WTC11 (cell line): ENCODE results near the gene SLC27A2. TPM values are rescaled to one million over a fixed set of nuclear protein-coding genes. Genes with fewer than 3 reads are reported as not detected.

Experiments
- ATAC-seq: fragments of 200-7000 bp; cut with Tn5 transposase; 2 replicates; pipeline ENCODE4 v1.10.0; 2021; ENCODE audit warnings: mild to moderate bottlenecking, moderate library complexity
- CTCF ChIA-PET: fragments of 300-600 bp; sonication (Branson Sonifier 250); formaldehyde crosslinking; loops from one replicate; lab custom pipeline; 2021; ENCODE audit warnings: antibody characterized with exemption; lab: Charles Lee
- POLR2A ChIA-PET: fragments of 350-600 bp; sonication (Branson Sonifier 250); formaldehyde crosslinking; loops from one replicate; lab custom pipeline; 2021; ENCODE audit warnings: antibody characterized with exemption; lab: Charles Lee
- DNase-seq: peaks from one replicate; pipeline ENCODE4 v3.0.0; 2021; ENCODE audit warnings: low spot score
- H3K27ac Mint-ChIP-seq: 2 replicates; pipeline ENCODE4 v1.8.0; 2021; ENCODE audit warnings: mixed read lengths
- H3K27me3 Mint-ChIP-seq: 2 replicates; pipeline ENCODE4 v1.8.0; 2021; ENCODE audit warnings: low read depth, mild to moderate bottlenecking, moderate library complexity, mixed read lengths
- H3K36me3 Mint-ChIP-seq: 2 replicates; pipeline ENCODE4 v1.8.0; 2021; ENCODE audit warnings: mixed read lengths
- H3K4me1 Mint-ChIP-seq: 2 replicates; pipeline ENCODE4 v1.8.0; 2022; ENCODE audit warnings: mixed read lengths
- H3K4me3 Mint-ChIP-seq: 2 replicates; pipeline ENCODE4 v1.8.0; 2021; ENCODE audit warnings: mild to moderate bottlenecking, moderate library complexity, mixed read lengths
- H3K9me3 Mint-ChIP-seq: 2 replicates; pipeline ENCODE4 v1.8.0; 2021; ENCODE audit warnings: mixed read lengths
- AFF4 ChIP-seq: sonication (generic); formaldehyde crosslinking; IDR thresholded peaks from 2 replicates; pipeline ENCODE4 v1.8.1; 2023; ENCODE audit warnings: mild to moderate bottlenecking, missing genetic modification reagents, borderline replicate concordance
- AR ChIP-seq: fragments of 250-450 bp; sonication (Bioruptor Pico); IDR thresholded peaks from 2 replicates; pipeline ENCODE4 v1.9.0; 2021; ENCODE audit warnings: mild to moderate bottlenecking
- CREB1 ChIP-seq: sonication (generic); formaldehyde crosslinking; IDR thresholded peaks from 2 replicates; pipeline ENCODE4 v1.8.0; 2023; ENCODE audit warnings: mild to moderate bottlenecking, missing genetic modification reagents
- CREM ChIP-seq: sonication (generic); formaldehyde crosslinking; IDR thresholded peaks from 2 replicates; pipeline ENCODE4 v1.8.1; 2022; ENCODE audit warnings: mild to moderate bottlenecking, missing genetic modification reagents, moderate library complexity
- E2F5 ChIP-seq: sonication (generic); formaldehyde crosslinking; IDR thresholded peaks from 2 replicates; pipeline ENCODE4 v1.8.1; 2022; ENCODE audit warnings: mild to moderate bottlenecking, moderate library complexity, missing genetic modification reagents
- EMX1 ChIP-seq: fragments of 250-450 bp; sonication (Bioruptor Pico); IDR thresholded peaks from 2 replicates; pipeline ENCODE4 v1.8.0; 2021; ENCODE audit warnings: mild to moderate bottlenecking
- ERG ChIP-seq: fragments of 250-450 bp; sonication (Bioruptor Pico); IDR thresholded peaks from 2 replicates; pipeline ENCODE4 v1.8.0; 2021; ENCODE audit warnings: mild to moderate bottlenecking
- FOXJ3 ChIP-seq: sonication (generic); formaldehyde crosslinking; IDR thresholded peaks from 2 replicates; pipeline ENCODE4 v1.9.0; 2021; ENCODE audit warnings: missing genetic modification reagents, mild to moderate bottlenecking, borderline replicate concordance
- FOXK1 ChIP-seq: sonication (generic); formaldehyde crosslinking; IDR thresholded peaks from 2 replicates; pipeline ENCODE4 v1.8.0; 2022; ENCODE audit warnings: mild to moderate bottlenecking, moderate library complexity, missing genetic modification reagents
- MAX ChIP-seq: sonication (generic); formaldehyde crosslinking; IDR thresholded peaks from 2 replicates; pipeline ENCODE4 v1.8.0; 2022; ENCODE audit warnings: mild to moderate bottlenecking, missing genetic modification reagents
- NFYB ChIP-seq: sonication (generic); formaldehyde crosslinking; conservative IDR thresholded peaks from 2 replicates; pipeline ENCODE4 v1.8.0; 2022; ENCODE audit warnings: low read depth, missing genetic modification reagents
- NR2C2 ChIP-seq: sonication (generic); formaldehyde crosslinking; IDR thresholded peaks from 2 replicates; pipeline ENCODE4 v1.8.0; 2022; ENCODE audit warnings: mild to moderate bottlenecking, missing genetic modification reagents
- RELA ChIP-seq: sonication (generic); formaldehyde crosslinking; IDR thresholded peaks from 2 replicates; pipeline ENCODE4 v1.8.1; 2022; ENCODE audit warnings: missing genetic modification reagents, mild to moderate bottlenecking, borderline replicate concordance
- SMAD4 ChIP-seq: sonication (generic); formaldehyde crosslinking; IDR thresholded peaks from 2 replicates; pipeline ENCODE4 v1.8.0; 2022; ENCODE audit warnings: mild to moderate bottlenecking, missing genetic modification reagents
- TCF7 ChIP-seq: sonication (generic); formaldehyde crosslinking; IDR thresholded peaks from 2 replicates; pipeline ENCODE4 v1.8.0; 2022; ENCODE audit warnings: mild to moderate bottlenecking, low read depth, missing genetic modification reagents, moderate library complexity
- TEAD1 ChIP-seq: sonication (generic); formaldehyde crosslinking; IDR thresholded peaks from 2 replicates; pipeline ENCODE4 v1.8.0; 2022; ENCODE audit warnings: mild to moderate bottlenecking, missing genetic modification reagents
- USF1 ChIP-seq: sonication (generic); formaldehyde crosslinking; IDR thresholded peaks from 2 replicates; pipeline ENCODE4 v1.8.0; 2022; ENCODE audit warnings: mild to moderate bottlenecking, missing genetic modification reagents
- ZNF121 ChIP-seq: sonication (generic); formaldehyde crosslinking; IDR thresholded peaks from 2 replicates; pipeline ENCODE4 v1.8.0; 2023; ENCODE audit warnings: missing genetic modification reagents
- ZNF138 ChIP-seq: sonication (generic); formaldehyde crosslinking; conservative IDR thresholded peaks from 2 replicates; pipeline ENCODE4 v1.8.1; 2022; ENCODE audit warnings: mild to moderate bottlenecking, moderate library complexity, missing genetic modification reagents
- ZNF219 ChIP-seq: sonication (generic); formaldehyde crosslinking; IDR thresholded peaks from 2 replicates; pipeline ENCODE4 v1.8.0; 2023; ENCODE audit warnings: missing genetic modification reagents, mild to moderate bottlenecking, borderline replicate concordance
- ZNF423 ChIP-seq: fragments of 250-450 bp; sonication (Bioruptor Pico); IDR thresholded peaks from 2 replicates; pipeline ENCODE4 v2.1.2; 2022; ENCODE audit warnings: mild to moderate bottlenecking, moderate library complexity
- ZNF425 ChIP-seq: fragments of 250-450 bp; sonication (Bioruptor Pico); conservative IDR thresholded peaks from 2 replicates; pipeline ENCODE4 v1.9.0; 2021; ENCODE audit warnings: mild to moderate bottlenecking
- total RNA-seq: library from RNA; stranded (reverse); gene quantifications from 3 replicates; pipeline ENCODE4 v1.2.3, GENCODE V29; 2021

Gene SLC27A2
- total RNA-seq, 1 experiment from 2014 or later = 3.0 TPM

- H3K27me3 Mint-ChIP-seq = no peaks in the 10 kb centered on the region
- peaks cover 3% of the 10 kb centered on the region; the same call in 1 of the 2 replicates for H3K4me1 Mint-ChIP-seq
- POLR2A ChIA-PET = interaction anchor here (0.6 kb wide), 1 partner anchor 62 kb away, joined by 3 read pairs; no protein-coding TSS in a partner anchor
- no peak for TF ChIP-seq EMX1
- no peak for TF ChIP-seq ERG (CRISPR knock-in tag)
- TF ChIP-seq CREM (CRISPR knock-in tag) = no peak
- no peak for TF ChIP-seq FOXK1 (CRISPR knock-in tag)
- no peak for TF ChIP-seq ZNF423 (CRISPR knock-in tag)
- TF ChIP-seq AR (CRISPR knock-in tag) = no peak
- no peak for TF ChIP-seq CREB1 (CRISPR knock-in tag)
- no peak for TF ChIP-seq SMAD4
- no peak for TF ChIP-seq ZNF219 (CRISPR knock-in tag)
- TF ChIP-seq MAX (CRISPR knock-in tag) = no peak
- no peak for TF ChIP-seq TEAD1 (CRISPR knock-in tag)
- no peak for TF ChIP-seq AFF4 (CRISPR knock-in tag)
- TF ChIP-seq FOXJ3 = no peak
- no peak for TF ChIP-seq USF1 (CRISPR knock-in tag)
- TF ChIP-seq ZNF138 (CRISPR knock-in tag) = no peak
- H3K36me3 Mint-ChIP-seq = no peaks in the 10 kb centered on the region
- no peaks in the 10 kb centered on the region for H3K9me3 Mint-ChIP-seq
- no peak overlapping the region for H3K27ac Mint-ChIP-seq
- ATAC-seq (no peak), DNase-seq (no peak)
- CTCF ChIA-PET = interaction anchor here (1.1 kb wide), 1 partner anchor 72 kb away, joined by 5 read pairs; no protein-coding TSS in a partner anchor
- H3K4me3 Mint-ChIP-seq = no peak overlapping the region
These were observed 62.2 kb downstream of the SLC27A2 start for GRCh38 chr15:50244153-50244552.

GRCh38 chr15:50244959-50245624 lies 63.1 kb downstream of the SLC27A2 start:
- DNase-seq (no peak), ATAC-seq (no peak)
- no peak overlapping the region for H3K4me3 Mint-ChIP-seq
- no peak for TF ChIP-seq ZNF423 (CRISPR knock-in tag)
- no peak for TF ChIP-seq ZNF425 (CRISPR knock-in tag)
- TF ChIP-seq ZNF219 (CRISPR knock-in tag) = no peak
- TF ChIP-seq E2F5 (CRISPR knock-in tag) = no peak
- no peak for TF ChIP-seq ZNF121 (CRISPR knock-in tag)
- no peak for TF ChIP-seq NR2C2 (CRISPR knock-in tag)
- no peak for TF ChIP-seq RELA (CRISPR knock-in tag)
- TF ChIP-seq TCF7 = no peak
- no peak for TF ChIP-seq USF1 (CRISPR knock-in tag)
- TF ChIP-seq SMAD4 = no peak
- TF ChIP-seq NFYB (CRISPR knock-in tag) = no peak

More at GRCh38 chr15:50244959-50245624, 63.1 kb downstream of the SLC27A2 start:
- POLR2A ChIA-PET = no interaction called here
- CTCF ChIA-PET = interaction anchor here (1.1 kb wide), 2 partner anchors 9 to 71 kb away, joined by 3 to 5 read pairs; no protein-coding TSS in a partner anchor
- H3K36me3 Mint-ChIP-seq = no peaks in the 10 kb centered on the region
- H3K27me3 Mint-ChIP-seq = no peaks in the 10 kb centered on the region
- H3K9me3 Mint-ChIP-seq = no peaks in the 10 kb centered on the region
- H3K27ac Mint-ChIP-seq = no peak overlapping the region
- peaks cover 3% of the 10 kb centered on the region; the same call in 1 of the 2 replicates for H3K4me1 Mint-ChIP-seq
